Measurements from ENCODE around the gene CD300LF. TPM values are rescaled to one million over a fixed set of nuclear protein-coding genes. Genes with fewer than 3 reads are reported as not detected.

CD300LF gene
- total RNA-seq: not detected

GRCh38 chr17:74712756-74713155 lies at the start of gene CD300LF:
TSS of gene CD300LF (minus strand) at chr17:74712923. CDS start at chr17:74712866, 57 bp downstream.

GRCh38 chr17:74748529-74749278 lies 36.0 kb upstream of the CD300LF start, which contains the start of gene NHERF1:
TSS of gene NHERF1 (plus strand) at chr17:74748628. CDS start at chr17:74748847, 219 bp downstream.

GRCh38 chr17:74736513-74737298 lies 24.0 kb upstream of the CD300LF start, which contains the start of gene RAB37:
TSS of gene RAB37 (plus strand) at chr17:74737256. CDS start at chr17:74737273, 17 bp downstream.

Small RNA genes lying within 50 kb of the gene (microRNA-seq; reads per million reads assigned to microRNA genes)
- 32.1 reads per million, percentile 59 among the genes with 10 or more reads in this experiment for gene MIR3615 (ENCODE audit: borderline microRNAs expressed, borderline replicate concordance)

Other genes starting within 250 kb of the CD300LF start
- gene CD300A, start 246.3 kb downstream of the CD300LF start, total RNA-seq: 10 to 100 TPM; 44.2 TPM
- gene CD300LB, start 181.4 kb downstream of the CD300LF start, total RNA-seq: not detected
- gene CD300C, start 166.8 kb downstream of the CD300LF start, total RNA-seq: under 1 TPM; 0.39 to 0.91 TPM
- not detected for gene CD300H, start 145.4 kb downstream of the CD300LF start, total RNA-seq
- gene CD300LD, start 120.6 kb downstream of the CD300LF start, total RNA-seq: not detected
- not detected for gene CD300E, start 89.2 kb downstream of the CD300LF start, total RNA-seq
- gene RAB37, start 24.3 kb upstream of the CD300LF start, total RNA-seq: 10 to 100 TPM; 44.7 to 48.1 TPM
- 100 to 1,000 TPM; 256 to 262 TPM for gene NHERF1, start 35.7 kb upstream of the CD300LF start, total RNA-seq
- gene NAT9, start 63.4 kb upstream of the CD300LF start, total RNA-seq: 10 to 100 TPM; 43.4 to 44.8 TPM
- under 1 TPM in 1 of 2 experiments, not detected in 1; 0.10 TPM for gene GRIN2C, start 147.0 kb upstream of the CD300LF start, total RNA-seq
- 10 to 100 TPM; 22.3 to 22.9 TPM for gene FDXR, start 160.1 kb upstream of the CD300LF start, total RNA-seq
- not detected for gene FADS6, start 180.7 kb upstream of the CD300LF start, total RNA-seq
- not detected for gene USH1G, start 210.3 kb upstream of the CD300LF start, total RNA-seq
- not detected for gene OTOP2, start 211.3 kb upstream of the CD300LF start, total RNA-seq
- not detected for gene OTOP3, start 223.0 kb upstream of the CD300LF start, total RNA-seq